Measurements from ENCODE around the gene ESRRG.
A peak's percentile ranks its signal among the peaks of the same experiment; 100 is the strongest.

Gene ESRRG

GRCh38 chr1:216502528-216503162 lies 220.6 kb downstream of the ESRRG start:
- DNase-seq (ENCODE audit: low read depth) = no peak

- peak; percentile 14 for DNase-seq (ENCODE audit: low read depth)
Measured at GRCh38 chr1:216500273-216500967, 222.8 kb downstream of the ESRRG start.

DNA sequence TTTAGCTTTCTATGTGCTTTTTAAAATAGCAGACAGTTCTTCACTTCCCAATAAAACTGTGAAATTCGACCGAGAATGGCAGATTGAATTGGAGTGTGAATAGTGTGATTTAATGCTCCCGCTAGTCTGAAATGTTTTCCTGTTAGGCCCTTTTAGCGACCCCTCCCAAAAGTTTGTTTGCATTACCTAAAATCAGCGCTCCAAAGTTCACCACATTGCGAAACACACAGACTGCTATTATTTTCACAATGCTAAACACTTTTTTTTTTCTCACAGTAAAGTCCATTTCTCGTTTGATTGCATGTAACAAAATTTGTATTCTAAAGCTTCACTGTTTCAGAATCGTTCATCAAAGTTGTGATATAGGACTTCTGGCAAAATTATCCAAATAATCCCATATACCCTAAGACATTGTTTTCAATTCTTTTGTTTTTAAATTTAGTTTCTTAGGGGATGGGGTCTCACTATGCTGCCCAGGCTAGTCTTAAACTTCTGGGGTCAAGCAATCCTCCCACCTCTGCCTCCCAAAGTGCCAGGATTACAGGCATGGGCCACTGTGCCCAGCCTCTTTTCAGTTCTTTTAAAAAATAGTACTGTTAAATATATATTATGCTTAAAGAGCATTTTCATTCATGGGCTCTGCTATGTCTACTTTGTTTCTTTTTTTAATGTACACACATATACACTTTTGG lies 223.5 kb downstream of the ESRRG start:
- DNase-seq (ENCODE audit: low read depth) = no peak

DNA sequence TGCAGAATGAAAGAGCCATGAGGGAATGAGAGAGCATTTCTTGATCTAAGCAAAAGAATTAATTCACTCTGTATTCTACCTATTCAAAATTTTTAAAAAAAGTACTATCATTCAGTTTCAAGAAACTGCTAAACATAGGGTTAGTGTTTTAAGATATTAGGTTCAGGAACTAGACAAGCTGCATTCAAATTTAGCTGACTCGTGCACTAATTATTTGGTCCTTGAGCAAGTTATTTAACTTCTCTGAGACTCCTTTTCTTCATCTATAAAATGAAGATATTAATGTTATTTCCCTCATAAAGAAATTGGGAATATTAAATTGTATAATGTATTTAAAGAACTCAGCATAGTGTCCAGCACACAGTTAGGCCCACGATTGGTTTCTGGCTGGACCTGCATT lies 225.0 kb downstream of the ESRRG start:
- DNase-seq (ENCODE audit: low read depth) = no peak

GRCh38 chr1:216485042-216485441 lies 238.2 kb downstream of the ESRRG start:
- no peak for DNase-seq (ENCODE audit: low read depth)

DNA sequence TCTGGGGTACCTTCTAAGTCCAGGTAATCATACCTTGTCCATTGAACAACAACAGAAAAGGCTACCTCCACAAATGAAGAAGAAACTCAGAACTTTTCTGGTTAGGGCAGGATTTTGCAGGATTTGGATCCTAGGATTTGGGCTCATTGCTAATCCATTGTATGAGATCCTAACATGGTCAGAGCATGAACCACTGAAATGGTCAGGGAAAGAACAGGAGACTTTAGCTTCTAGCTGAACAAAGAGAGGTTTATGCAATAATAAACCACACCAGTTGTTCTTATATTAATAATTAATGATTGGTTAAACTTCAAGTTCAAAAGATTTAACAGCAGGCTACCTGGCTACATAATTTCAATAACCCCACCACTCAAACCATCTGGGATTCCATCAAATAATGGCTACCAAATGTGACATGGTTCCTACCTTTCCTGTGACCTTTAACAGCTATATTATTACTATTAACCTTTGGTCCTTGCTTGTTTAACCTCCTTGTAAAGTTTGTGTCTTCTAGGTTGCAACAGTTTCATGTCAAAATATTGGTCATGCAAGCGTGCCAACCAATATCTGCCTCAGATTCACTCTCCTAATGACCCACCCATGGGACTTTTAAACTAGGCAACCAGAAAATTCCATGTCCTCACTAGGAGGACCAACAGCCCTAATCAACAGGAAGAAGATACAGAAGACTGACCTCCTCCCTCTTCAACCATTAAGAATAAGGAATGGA lies 239.4 kb downstream of the ESRRG start:
- DNase-seq (ENCODE audit: low read depth) = no peak

DNA sequence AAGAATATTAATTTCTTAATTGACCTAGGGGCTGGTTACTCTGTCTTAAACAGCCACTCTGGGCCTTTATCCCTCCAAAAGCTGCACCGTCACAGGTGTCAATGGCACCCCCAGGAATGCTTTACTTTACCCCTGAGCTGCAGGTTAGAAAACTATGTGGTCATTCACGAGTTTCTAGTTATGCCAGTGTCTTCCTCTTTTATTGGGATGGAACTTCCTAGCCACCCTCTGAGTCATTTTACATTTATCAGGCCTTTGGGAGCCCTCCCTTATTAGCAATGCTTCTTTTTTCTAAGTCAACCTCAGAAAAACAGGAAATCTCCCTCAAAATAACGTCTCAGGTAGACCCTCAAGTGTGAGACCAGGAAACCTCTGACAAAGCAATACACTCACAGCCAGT lies 240.6 kb downstream of the ESRRG start:
- DNase-seq (ENCODE audit: low read depth) = no peak

DNA sequence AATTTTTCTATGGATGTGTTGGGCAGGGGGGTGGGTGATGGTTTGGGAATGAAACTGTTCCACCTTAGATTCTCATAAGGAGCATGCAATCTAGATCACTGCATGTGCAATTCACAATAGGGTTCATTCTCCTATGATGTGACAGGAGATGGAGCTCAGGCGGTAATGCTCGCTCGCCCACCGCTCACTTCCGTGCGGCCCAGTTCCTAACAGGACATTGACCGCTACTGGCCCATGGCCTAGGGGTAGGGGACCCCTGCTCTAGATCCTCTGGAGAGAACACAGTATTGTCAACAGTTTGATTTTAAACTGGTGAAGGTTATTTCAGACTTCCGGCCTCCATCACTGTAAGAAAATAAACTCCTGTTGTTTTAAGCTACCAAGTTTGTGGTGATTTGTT lies 245.0 kb downstream of the ESRRG start:
- DNase-seq (ENCODE audit: low read depth) = no peak

DNA sequence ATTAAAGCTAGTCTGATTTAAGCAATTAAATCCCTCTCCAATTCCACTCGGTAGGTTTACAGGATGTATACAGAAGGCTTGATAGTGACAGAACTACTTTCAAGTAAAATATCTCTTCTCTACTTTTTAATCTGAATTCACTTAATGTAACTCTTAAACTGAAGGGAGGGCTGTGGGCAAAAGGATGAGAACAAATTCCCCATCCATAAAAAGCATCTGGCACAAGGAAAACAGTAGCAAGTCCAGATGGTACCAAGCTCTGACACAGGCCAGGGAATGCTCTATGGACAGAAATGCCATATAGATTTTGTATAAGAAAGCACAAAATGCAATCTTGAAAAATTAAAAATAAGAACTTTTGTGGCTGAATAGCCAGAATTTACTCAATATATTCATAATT lies 246.9 kb downstream of the ESRRG start:
- DNase-seq (ENCODE audit: low read depth) = no peak

- no peak for DNase-seq (ENCODE audit: low read depth)
Measured at GRCh38 chr1:216475659-216476276, 247.5 kb downstream of the ESRRG start.

DNA sequence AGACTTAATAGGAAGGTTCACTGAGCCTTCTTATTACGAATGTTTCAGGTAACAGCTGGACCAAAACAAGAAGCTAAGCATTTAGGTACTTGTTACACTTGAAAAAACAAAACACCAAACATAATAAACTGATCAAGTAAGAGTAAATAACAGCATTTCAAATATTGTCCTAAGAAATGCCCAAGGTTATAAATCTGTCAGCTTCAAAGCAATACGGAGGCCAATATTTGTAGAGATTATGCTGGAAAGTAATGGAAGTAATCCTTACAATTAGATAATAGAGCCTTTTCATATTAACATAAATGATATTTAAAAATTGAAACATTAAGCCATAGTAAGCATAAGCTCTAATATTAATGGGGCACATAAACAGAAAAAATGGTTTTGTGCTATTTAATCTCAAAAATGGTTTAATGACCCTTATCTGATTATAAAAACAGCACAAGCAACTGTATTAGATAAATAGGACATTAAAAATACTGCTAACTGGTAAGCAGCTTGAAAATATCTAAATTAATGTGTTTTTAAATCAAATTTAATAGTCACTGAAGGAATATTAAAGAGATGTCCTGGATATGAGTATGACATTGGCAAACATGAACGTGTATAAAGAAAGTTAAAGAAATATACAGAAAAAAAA lies 256.9 kb downstream of the ESRRG start:
- no peak for DNase-seq (ENCODE audit: low read depth)

DNA sequence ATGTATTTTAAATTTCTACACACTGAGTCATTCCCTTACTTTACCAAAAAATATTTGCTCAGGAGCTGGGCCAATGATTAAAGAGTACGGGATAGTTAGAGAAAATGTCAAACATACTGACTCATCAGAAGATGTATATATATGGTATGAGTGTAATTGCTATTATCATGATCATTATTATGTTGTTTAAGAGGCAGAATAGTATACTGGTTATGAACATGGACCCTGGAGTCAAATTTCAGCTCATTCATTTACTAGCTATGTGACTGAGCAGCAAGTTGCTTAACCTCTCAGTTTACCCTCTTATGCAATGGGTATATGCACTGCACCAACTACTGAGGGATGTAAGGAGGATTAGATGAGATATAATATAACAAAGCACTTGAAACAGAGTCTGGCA lies 258.7 kb downstream of the ESRRG start:
- DNase-seq (ENCODE audit: low read depth) = peak; percentile 76

DNA sequence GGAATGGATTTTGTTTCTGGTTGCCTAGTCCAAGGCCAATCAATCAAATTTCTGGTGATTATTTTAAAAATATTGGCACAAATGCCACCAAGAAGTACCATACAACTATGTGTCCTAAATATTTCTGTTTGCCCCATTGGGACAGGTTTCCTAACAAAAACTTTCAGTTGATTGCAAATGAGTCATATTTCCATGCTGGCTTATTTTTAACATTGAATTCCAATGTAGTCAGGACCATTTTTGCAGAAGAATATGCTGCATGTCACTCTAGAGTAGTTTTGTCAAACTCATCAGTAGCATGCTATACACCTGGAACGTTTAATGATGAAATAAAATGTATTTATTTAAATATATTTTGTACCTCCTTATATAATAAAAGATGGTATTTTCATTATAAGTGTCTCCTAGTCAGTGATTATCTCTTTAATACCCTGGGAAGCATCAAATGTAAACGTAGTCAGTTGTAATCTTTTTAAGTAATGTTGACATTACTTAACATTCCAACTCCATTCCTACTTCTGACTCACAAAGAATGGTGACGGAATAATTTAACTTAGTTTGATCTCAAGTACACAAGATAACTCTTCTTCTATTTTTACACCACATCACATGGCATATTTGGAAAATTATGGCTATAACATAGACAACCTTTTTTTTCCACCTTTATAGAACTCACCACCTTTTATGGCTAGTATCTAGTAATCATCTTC lies 261.0 kb downstream of the ESRRG start:
- peak; percentile 12 for DNase-seq (ENCODE audit: low read depth)

- DNase-seq (ENCODE audit: low read depth) = no peak
Measured at GRCh38 chr1:216461466-216461865, 261.8 kb downstream of the ESRRG start.

- DNase-seq (ENCODE audit: low read depth) = no peak
Measured at GRCh38 chr1:216459651-216460207, 263.5 kb downstream of the ESRRG start.

DNA sequence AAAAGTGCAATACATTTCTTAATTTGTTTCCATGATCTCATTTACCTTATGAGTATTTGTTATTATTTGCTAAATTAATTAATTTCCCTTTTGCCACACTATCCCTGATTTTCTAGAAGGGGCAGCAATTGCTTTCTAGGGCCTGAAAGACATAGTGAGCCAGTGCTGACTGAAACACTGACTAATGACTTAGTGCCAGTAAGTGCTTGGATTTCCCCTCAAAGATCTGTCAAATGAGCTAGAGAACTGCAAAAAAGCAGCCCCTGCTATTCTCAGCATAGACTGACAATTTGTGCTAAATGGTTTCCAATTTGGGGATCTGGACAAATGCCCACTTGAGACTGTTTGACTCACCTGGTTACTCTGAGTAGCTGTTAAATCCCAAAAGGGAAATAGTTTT lies 264.4 kb downstream of the ESRRG start:
- no peak for DNase-seq (ENCODE audit: low read depth)

- no peak for DNase-seq (ENCODE audit: low read depth)
Measured at GRCh38 chr1:216457356-216457755, 265.9 kb downstream of the ESRRG start.

- DNase-seq (ENCODE audit: low read depth) = peak; percentile 42
Measured at GRCh38 chr1:216456682-216457081, 266.5 kb downstream of the ESRRG start.

DNA sequence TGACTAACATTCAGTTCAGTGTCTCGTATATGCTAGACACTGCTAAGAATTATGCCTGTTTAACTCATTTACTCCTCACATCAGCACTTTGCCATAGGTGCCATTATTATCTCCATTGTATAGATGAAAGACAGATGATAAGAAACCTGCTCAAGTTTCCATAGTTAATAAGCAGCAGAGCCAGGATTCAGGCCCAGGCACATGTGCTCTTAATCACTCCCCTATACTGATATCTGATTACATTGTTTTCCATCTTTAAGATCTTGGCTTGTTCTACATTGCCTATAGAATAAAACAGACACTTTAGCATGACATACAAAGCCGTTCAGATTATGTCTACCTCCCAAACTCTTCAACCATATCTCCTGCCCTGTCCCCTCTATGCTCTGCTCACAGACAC lies 269.5 kb downstream of the ESRRG start:
- DNase-seq (ENCODE audit: low read depth) = no peak

Measured in fibroblast of the conjunctiva (primary cell).